HG02943 (cell line): ENCODE data around the gene TLR1.

Experiments used
- ATAC-seq: cut with Tn5 transposase; IDR thresholded peaks from one replicate; pipeline ENCODE4 v1.9.1; 2021; ENCODE audit warnings: mild to moderate bottlenecking, low read depth, moderate library complexity; ENCODE audit not compliant: unreplicated experiment

Gene TLR1

DNA sequence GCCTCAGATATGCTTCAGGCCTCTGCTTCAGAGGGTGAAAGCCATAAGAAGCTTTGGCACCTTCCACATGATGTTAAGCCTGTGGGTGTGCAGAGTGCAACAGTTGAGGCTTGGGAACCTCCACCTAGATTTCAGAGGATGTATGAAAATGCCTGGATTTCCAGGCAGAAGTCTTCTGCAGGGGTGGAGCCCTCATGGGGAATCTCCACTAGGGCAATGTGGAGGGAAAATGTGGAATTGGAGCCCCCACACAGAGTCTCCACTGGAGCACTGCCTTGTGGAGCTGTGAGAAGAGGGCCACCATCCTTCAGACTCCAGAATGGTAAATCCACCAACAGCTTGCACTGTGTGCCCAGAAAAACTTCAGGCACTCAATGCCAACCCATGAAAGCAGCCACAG, 57.0 kb downstream of the TLR1 start:
- no peak for ATAC-seq
